NAMALWA (cell line): Measurements from ENCODE around the gene CLCA2.
A peak's percentile ranks its signal among the peaks of the same experiment; 100 is the strongest.

Experiments
- DNase-seq: peaks from one replicate; pipeline ENCODE4 v3.0.0-alpha.2; 2015; ENCODE audit warnings: low spot score

CLCA2 gene

GRCh38 chr1:86423873-86424272, at the start of gene CLCA2:
CLCA2 (plus strand) TSS chr1:86424171; CDS start chr1:86424248, 77 bp downstream.
- DNase-seq: no peak

GRCh38 chr1:86375688-86376087, 48.3 kb upstream of the CLCA2 start:
- no peak for DNase-seq

GRCh38 chr1:86377341-86377740, 46.6 kb upstream of the CLCA2 start:
- DNase-seq: no peak

DNA sequence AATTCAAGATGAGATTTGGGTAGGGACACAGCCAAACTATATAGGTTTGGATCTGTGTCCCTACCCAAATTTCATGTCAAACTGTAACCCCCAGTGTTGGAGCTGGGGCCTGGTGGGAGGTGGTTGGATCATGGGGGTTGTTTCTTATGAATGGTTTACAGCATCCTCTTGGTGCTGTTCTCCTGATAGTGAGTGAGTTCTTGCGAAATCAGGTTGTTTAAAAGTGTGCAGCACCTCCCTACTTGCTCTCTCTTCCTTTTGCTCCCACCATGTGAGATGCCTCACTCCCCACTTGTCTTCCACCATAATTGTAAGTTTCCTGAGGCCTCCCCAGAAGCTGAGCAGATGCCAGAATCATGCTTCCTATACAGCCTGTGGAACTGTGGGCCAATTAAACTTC, 45.2 kb upstream of the CLCA2 start:
- no peak for DNase-seq

- peak; percentile 70 for DNase-seq
These were observed 43.6 kb upstream of the CLCA2 start for GRCh38 chr1:86380257-86380861.

DNA sequence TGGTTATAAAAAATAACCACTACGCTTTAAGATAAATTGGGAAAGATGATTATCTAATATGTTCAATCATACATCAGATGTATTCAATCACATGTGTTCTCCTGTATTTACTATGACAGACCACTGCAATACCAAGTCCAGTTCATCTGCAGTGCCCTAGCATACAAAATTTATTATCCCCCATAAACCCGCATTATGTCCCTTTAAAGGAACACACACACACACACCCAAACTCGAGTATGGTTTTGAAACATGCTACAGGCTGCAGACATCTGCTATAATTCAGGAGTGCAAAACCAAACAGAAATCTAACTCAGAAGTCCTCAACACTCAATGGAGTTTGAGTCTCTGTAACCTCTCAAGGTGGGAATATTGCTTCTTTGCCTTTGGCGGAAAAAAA, 42.7 kb upstream of the CLCA2 start:
- DNase-seq: no peak

DNA sequence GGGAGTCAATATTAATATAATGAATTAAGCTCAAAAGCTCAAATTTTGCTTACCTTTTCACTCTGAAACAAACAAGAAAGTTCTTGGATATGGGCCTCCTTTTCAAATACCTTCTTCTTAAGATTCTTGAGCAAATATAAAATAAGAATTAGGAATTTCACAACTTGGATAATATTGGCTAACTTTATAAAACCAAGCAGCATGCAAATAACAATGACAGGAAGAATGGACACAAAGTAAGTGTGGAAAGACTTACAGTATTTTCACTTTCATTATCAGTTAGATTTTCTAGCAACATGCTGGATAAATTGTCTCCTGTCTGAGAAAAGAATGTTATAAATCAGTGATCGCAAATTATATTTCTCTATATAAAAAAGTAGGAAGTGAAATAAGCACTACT, 41.1 kb upstream of the CLCA2 start:
- no peak for DNase-seq

- DNase-seq: no peak
These were observed 35.9 kb upstream of the CLCA2 start for GRCh38 chr1:86387916-86388627.

DNA sequence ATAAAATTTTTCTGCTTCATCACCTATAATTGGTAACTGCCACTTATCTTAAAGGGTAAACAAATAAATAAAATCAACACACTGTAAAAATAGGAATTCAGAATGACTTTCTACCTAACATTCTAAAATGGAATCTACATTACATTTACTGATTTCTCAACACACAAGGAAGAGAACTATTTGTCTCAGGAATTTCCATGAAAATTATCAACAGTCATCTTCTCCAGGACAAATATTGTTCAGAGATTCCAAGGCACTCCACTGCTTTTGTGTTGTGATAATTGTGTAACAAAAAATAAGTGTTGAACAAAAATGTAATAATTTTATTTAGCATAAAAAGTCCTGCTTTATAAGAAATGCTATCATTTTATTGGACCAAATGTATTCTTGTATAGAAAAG, 35.2 kb upstream of the CLCA2 start:
- no peak for DNase-seq

- DNase-seq: no peak
These were observed 34.7 kb upstream of the CLCA2 start for GRCh38 chr1:86389307-86389706.

- no peak for DNase-seq
These were observed 29.6 kb upstream of the CLCA2 start for GRCh38 chr1:86394416-86394815.

GRCh38 chr1:86395751-86396497, 28.0 kb upstream of the CLCA2 start, which contains the start of gene ODF2L:
ODF2L (minus strand) TSS chr1:86396323; CDS start chr1:86387027, 9,296 bp downstream.
- peak; percentile 92 for DNase-seq

DNA sequence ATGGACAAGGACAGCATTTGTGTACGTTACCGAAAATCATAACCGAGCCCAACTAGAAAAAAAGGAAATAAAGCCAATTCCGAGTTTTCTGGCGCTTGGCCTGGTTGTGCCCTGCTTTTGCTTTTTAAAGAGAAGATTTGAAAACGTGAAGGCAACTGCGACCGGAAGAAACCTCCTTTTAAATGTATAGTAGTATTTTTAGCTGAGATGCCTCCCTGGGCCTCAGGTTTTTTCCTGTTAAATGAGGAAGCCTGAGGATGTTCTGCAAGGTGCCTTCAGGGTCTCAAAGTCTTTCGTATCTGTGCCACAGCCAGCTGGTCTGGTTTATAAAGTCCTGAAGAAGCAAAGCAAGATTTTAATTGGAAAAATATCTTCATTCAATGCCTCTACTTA, 27.5 kb upstream of the CLCA2 start:
- DNase-seq: no peak

DNA sequence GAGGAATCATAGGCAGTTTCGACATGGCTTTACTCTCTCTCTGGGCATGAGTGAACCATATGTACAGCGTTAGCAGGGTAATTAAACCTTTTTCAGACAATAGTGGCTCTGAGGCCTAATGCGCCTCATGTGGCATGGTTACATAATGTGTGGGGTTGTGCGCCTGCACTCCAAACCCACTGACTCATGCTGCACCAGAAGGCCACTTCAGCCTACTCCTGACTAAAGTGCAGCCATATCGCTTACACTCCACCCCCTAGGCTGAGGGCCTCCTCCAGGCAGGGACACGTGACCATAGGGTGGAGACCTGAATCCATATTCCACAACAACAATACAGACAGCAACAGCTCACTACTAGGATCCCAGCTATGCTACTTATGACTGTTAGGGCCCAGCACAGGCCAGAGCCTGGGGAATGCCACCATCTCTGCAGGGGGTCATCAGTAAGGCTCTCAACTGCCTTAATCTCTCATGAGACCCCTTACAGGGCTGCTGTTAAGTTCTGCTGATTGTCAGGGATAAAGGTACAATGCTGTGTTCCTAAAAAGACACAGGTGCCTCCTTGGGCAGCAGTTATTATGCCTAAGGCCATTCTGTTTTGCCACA, 14.5 kb upstream of the CLCA2 start:
- DNase-seq: no peak

DNA sequence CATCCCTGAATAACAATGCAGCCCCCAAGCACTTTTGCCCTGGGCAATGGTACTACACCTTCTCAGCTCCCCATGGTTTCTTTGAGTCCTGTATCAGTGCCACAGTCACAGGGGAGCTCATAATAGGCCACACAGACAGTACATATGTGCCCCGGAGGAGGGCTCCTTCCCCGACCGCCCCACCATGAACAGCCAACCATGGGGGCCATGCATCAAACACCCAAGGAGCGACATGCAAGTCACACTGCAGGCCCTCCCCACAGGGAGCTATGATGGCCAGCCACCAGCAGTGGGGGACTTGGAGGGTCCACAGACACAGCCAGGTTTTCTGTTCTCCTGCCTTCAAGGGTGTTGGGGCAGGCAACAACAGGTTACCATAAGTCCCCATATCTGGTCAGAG, 13.1 kb upstream of the CLCA2 start:
- no peak for DNase-seq

GRCh38 chr1:86416343-86416742, 7.6 kb upstream of the CLCA2 start:
- no peak for DNase-seq

- DNase-seq: peak; percentile 79
These were observed 4.6 kb upstream of the CLCA2 start for GRCh38 chr1:86419277-86419903.

- DNase-seq: no peak
These were observed 2.2 kb upstream of the CLCA2 start for GRCh38 chr1:86421601-86422280.

DNA sequence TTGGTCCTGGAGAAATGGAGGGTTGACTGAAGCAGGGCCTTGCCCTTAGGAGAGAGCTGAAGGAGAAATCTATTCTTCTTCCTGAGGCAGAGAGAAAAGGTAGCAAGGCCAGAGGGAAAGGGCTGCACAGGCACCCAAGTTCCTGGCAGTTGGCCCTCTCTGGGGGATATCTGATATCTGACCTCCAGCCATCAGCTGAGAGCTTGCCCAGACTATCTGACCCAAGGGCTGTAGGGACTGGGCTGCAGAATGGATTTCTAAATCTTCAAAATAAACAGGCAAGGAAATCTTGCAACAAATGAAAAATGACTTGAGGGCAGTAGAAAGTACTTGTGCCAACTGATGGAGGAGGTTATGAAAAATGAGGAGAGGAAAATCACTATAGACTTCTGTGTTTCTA, 498 bp upstream of the CLCA2 start:
- DNase-seq: no peak

DNA sequence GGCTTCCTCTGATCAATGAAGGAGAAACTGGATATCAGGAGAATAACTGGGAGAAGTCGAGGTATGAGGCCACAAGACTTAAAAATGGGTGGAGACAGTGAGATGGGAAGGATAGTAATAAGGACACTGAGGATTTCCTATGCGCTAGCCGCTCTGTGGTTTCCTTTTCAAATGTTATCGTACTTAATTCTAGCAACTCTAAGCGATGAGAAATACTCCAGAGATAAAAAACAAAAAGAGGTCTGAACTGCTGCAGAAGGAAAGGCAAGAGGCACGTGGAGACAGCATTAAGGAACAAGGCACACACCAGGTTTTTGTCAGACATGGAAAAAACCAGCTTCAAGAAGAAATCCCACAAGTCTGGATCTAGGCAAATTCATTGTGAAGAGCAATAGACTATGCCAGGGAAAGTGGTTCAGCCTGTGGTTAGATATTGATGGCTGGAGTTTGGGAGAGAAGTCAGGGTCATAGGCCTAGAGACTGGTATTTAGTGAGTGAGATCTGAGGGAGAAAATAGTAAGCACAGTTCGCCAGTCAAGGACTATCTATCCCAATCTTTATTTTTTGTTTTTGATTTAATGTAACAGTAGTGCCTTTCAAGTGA, 5.3 kb downstream of the CLCA2 start:
- no peak for DNase-seq

- DNase-seq: no peak
These were observed 5.9 kb downstream of the CLCA2 start for GRCh38 chr1:86429835-86430234.
